Activated CD4-positive, CD25-positive, alpha-beta regulatory T cell treated with anti-CD3 and anti-CD28 coated beads, Interleukin-2, amount 50 U/mL, for 24 hours (primary cell): ENCODE measurements around the gene UBL4B.

Experiments
- ATAC-seq, 2 donors: fragments of 150-1000 bp; cut with Tn5 transposase; one replicate each; pipeline ENCODE4 v1.10.0; 2021; ENCODE audit warnings: mild to moderate bottlenecking in 1 of 2, moderate library complexity in 1 of 2

UBL4B gene

GRCh38 chr1:110118636-110119396 is 6.6 kb downstream of the UBL4B start:
- peak; percentile 20 to 27 for ATAC-seq

- no peak for ATAC-seq
These were observed 7.6 kb downstream of the UBL4B start for GRCh38 chr1:110119843-110120242.

- no peak for ATAC-seq
These were observed 8.8 kb downstream of the UBL4B start for GRCh38 chr1:110120960-110121561.

- ATAC-seq: no peak
These were observed 11.0 kb downstream of the UBL4B start for GRCh38 chr1:110123224-110123623.

GRCh38 chr1:110125810-110126209 is 13.6 kb downstream of the UBL4B start:
- ATAC-seq: no peak

- no peak for ATAC-seq
These were observed 17.9 kb downstream of the UBL4B start for GRCh38 chr1:110130113-110130591.

- ATAC-seq: no peak
These were observed 18.7 kb downstream of the UBL4B start for GRCh38 chr1:110130989-110131388.

- no peak for ATAC-seq
These were observed 20.4 kb downstream of the UBL4B start for GRCh38 chr1:110132682-110133081.

- no peak for ATAC-seq
These were observed 21.2 kb downstream of the UBL4B start for GRCh38 chr1:110133436-110133835.

GRCh38 chr1:110134050-110134595 is 21.9 kb downstream of the UBL4B start:
- no peak for ATAC-seq

GRCh38 chr1:110135246-110135645 is 23.0 kb downstream of the UBL4B start:
- no peak for ATAC-seq

- ATAC-seq: no peak
These were observed 23.4 kb downstream of the UBL4B start for GRCh38 chr1:110135666-110136065.

- ATAC-seq: no peak
These were observed 24.7 kb downstream of the UBL4B start for GRCh38 chr1:110136911-110137310.

GRCh38 chr1:110138956-110139355 is 26.7 kb downstream of the UBL4B start:
- no peak for ATAC-seq

GRCh38 chr1:110144366-110144765 is 32.1 kb downstream of the UBL4B start:
- no peak for ATAC-seq

- ATAC-seq: no peak
These were observed 36.7 kb downstream of the UBL4B start for GRCh38 chr1:110148961-110149360.

- peak; percentile 56 to 71 for ATAC-seq
These were observed 38.3 kb downstream of the UBL4B start, which contains the start of gene SLC6A17 for GRCh38 chr1:110150330-110151174. SLC6A17 (plus strand) TSS chr1:110150494; CDS start chr1:110166930, 16,436 bp downstream.

- ATAC-seq: no peak
These were observed 39.0 kb downstream of the UBL4B start for GRCh38 chr1:110151175-110151669.

GRCh38 chr1:110152133-110152785 is 40.0 kb downstream of the UBL4B start:
- no peak for ATAC-seq

GRCh38 chr1:110153407-110153950 is 41.2 kb downstream of the UBL4B start:
- no peak for ATAC-seq

GRCh38 chr1:110155878-110156522 is 43.8 kb downstream of the UBL4B start:
- no peak for ATAC-seq
